CD8-positive, alpha-beta memory T cell (primary cell): ENCODE data around the gene CHPF. TPM values are rescaled to one million over a fixed set of nuclear protein-coding genes. Genes with fewer than 3 reads are reported as not detected.

Source experiments
- CTCF ChIA-PET: fragments of 350-600 bp; sonication (Branson Sonifier 250); formaldehyde crosslinking; loops from one replicate; lab custom pipeline; 2021; ENCODE audit warnings: antibody characterized with exemption; lab: Charles Lee
- POLR2A ChIA-PET: fragments of 350-600 bp; sonication (Branson Sonifier 250); formaldehyde crosslinking; loops from one replicate; lab custom pipeline; 2021; ENCODE audit warnings: antibody characterized with exemption; lab: Charles Lee
- DNase-seq, 5 donors: peaks; one replicate each; pipeline versions ENCODE4 v3.0.0 to v3.0.0-alpha.2; 2020 to 2022; ENCODE audit warnings: mixed read lengths in 1 of 5
- H3K27ac ChIP-seq: one replicate; pipeline ENCODE4 v1.7.0; 2013; ENCODE audit warnings: low read depth, mild to moderate bottlenecking, low read length, moderate library complexity
- H3K27me3 ChIP-seq: 2 replicates; pipeline ENCODE4 v1.7.0; 2013; ENCODE audit warnings: low read length, mild to moderate bottlenecking; ENCODE audit not compliant: insufficient read depth, poor library complexity, severe bottlenecking
- H3K36me3 ChIP-seq: 2 replicates; pipeline ENCODE4 v1.7.0; 2013; ENCODE audit warnings: mild to moderate bottlenecking, low read length, moderate library complexity; ENCODE audit not compliant: insufficient read depth
- H3K4me1 ChIP-seq: 2 replicates; pipeline ENCODE4 v1.7.0; 2013; ENCODE audit warnings: mild to moderate bottlenecking, low read length, moderate library complexity; ENCODE audit not compliant: insufficient read depth
- H3K4me3 ChIP-seq: 2 replicates; pipeline ENCODE4 v1.7.0; 2013; ENCODE audit warnings: mild to moderate bottlenecking, low read length
- H3K9me3 ChIP-seq: 2 replicates; pipeline ENCODE4 v1.7.0; 2013; ENCODE audit warnings: mild to moderate bottlenecking, low read length
- H3K27ac Mint-ChIP-seq, 8 donors: one replicate each; pipeline ENCODE4 v1.8.0; 2020 to 2021; ENCODE audit warnings: mixed read lengths in 8 of 8, mild to moderate bottlenecking in 6 of 8, inconsistent platforms in 3 of 8, moderate library complexity in 3 of 8
- H3K27me3 Mint-ChIP-seq, 2 donors: one replicate each; pipeline ENCODE4 v1.8.0; 2020 to 2021; ENCODE audit warnings: mixed read lengths in 2 of 2, mild to moderate bottlenecking in 1 of 2, moderate library complexity in 1 of 2
- H3K36me3 Mint-ChIP-seq, 3 donors: one replicate each; pipeline ENCODE4 v1.8.0; 2020 to 2021; ENCODE audit warnings: mixed read lengths in 3 of 3, inconsistent platforms in 1 of 3, mild to moderate bottlenecking in 1 of 3
- H3K4me1 Mint-ChIP-seq, 3 donors: one replicate each; pipeline ENCODE4 v1.8.0; 2020 to 2021; ENCODE audit warnings: mixed read lengths in 3 of 3, inconsistent platforms in 1 of 3, mild to moderate bottlenecking in 1 of 3
- H3K4me3 Mint-ChIP-seq, 7 donors: one replicate each; pipeline ENCODE4 v1.8.0; 2020 to 2021; ENCODE audit warnings: mixed read lengths in 7 of 7, mild to moderate bottlenecking in 6 of 7, moderate library complexity in 4 of 7, inconsistent platforms in 2 of 7
- H3K9me3 Mint-ChIP-seq, 5 donors: one replicate each; pipeline ENCODE4 v1.8.0; 2020 to 2022; ENCODE audit warnings: mixed read lengths in 5 of 5, mild to moderate bottlenecking in 3 of 5, moderate library complexity in 2 of 5, inconsistent platforms in 1 of 5
- polyA plus RNA-seq: library from polyadenylated mRNA; unstranded; fragments of 300-500 nt; fragmentation: Illumina TruSeq; gene quantifications from one replicate; pipeline ENCODE4 v1.2.3, GENCODE V29; 2021
- total RNA-seq, 2 experiments: library from RNA; stranded (reverse); gene quantifications; one replicate each; pipeline ENCODE4 v1.2.3, GENCODE V29; 2021

Gene CHPF
- total and polyA plus RNA-seq, 3 experiments from 2014 or later, result 8.7 to 36.5 (median 32.9) TPM

- Histone ChIP-seq H3K36me3 (no peaks in the 10 kb centered on the region), H3K9me3 (no peaks in the 10 kb centered on the region), H3K27me3 (peaks cover 26% of the 10 kb centered on the region), H3K27ac (no peak overlapping the region), H3K4me3 (peak overlapping the region; percentile 32), H3K4me1 (peaks cover 7% of the 10 kb centered on the region)
- Mint-ChIP-seq H3K27ac (peak overlapping the region in 1 of 8 donors; percentile 26), H3K9me3 (no peaks in the 10 kb centered on the region), H3K4me1 (peaks cover 0 to 16% (median 9%) of the 10 kb centered on the region in 3 donors), H3K27me3 (peaks cover 34 to 69% of the 10 kb centered on the region in 2 donors), H3K4me3 (peak overlapping the region; percentile 55 to 91 (median 69)), H3K36me3 (no peaks in the 10 kb centered on the region)
- ChIA-PET CTCF (interaction anchor here (1.1 to 6.3 kb wide), 2 partner anchors 10 to 13 kb away, joined by 4 to 34 read pairs; partner anchors contain the start of genes CHPF and TMEM198), POLR2A (interaction anchor here (1.0 kb wide), 1 partner anchor 165 kb away, joined by 4 read pairs; the partner anchor contains the start of gene DNPEP)
- DNase-seq, result peak; percentile 69 to 80 (median 76)
Observed at GRCh38 chr2:219552382-219553167, 9.0 kb upstream of the CHPF start.

GRCh38 chr2:219551441-219552381 is 8.1 kb upstream of the CHPF start:
- CTCF ChIA-PET, result interaction anchor here (0.8 to 6.3 kb wide), 4 partner anchors 9 to 14 kb away, joined by 4 to 34 read pairs (median 6); partner anchors contain the start of genes CHPF and TMEM198
- POLR2A ChIA-PET, result interaction anchor here (1.0 kb wide), 1 partner anchor 164 kb away, joined by 4 read pairs; the partner anchor contains the start of gene DNPEP
- Histone ChIP-seq H3K9me3 (no peaks in the 10 kb centered on the region), H3K4me1 (peaks cover 7% of the 10 kb centered on the region), H3K27me3 (peaks cover 26% of the 10 kb centered on the region), H3K4me3 (peak overlapping the region; percentile 32), H3K27ac (no peak overlapping the region), H3K36me3 (no peaks in the 10 kb centered on the region)
- Mint-ChIP-seq H3K4me3 (peak overlapping the region; percentile 55 to 91 (median 69)), H3K9me3 (no peaks in the 10 kb centered on the region), H3K27ac (peak overlapping the region in 3 of 8 donors; percentile 11 to 47 (median 26)), H3K4me1 (peaks cover 0 to 16% (median 9%) of the 10 kb centered on the region in 3 donors), H3K27me3 (peaks cover 37 to 72% of the 10 kb centered on the region in 2 donors), H3K36me3 (no peaks in the 10 kb centered on the region)
- DNase-seq, result peak in 1 of 5 donors; percentile 26

GRCh38 chr2:219549619-219550018 is 6.0 kb upstream of the CHPF start:
- ChIA-PET POLR2A (no interaction called here), CTCF (interaction anchor here (0.8 to 1.5 kb wide), 3 partner anchors 10 to 93 kb away, joined by 3 to 5 read pairs (median 4); no protein-coding TSS in a partner anchor)
- no peak overlapping the region for H3K27ac ChIP-seq
- no peaks in the 10 kb centered on the region for H3K9me3 ChIP-seq
- Mint-ChIP-seq H3K4me1 (peaks cover 4 to 20% (median 12%) of the 10 kb centered on the region in 3 donors), H3K9me3 (no peaks in the 10 kb centered on the region), H3K4me3 (no peak overlapping the region), H3K27ac (no peak overlapping the region), H3K36me3 (no peaks in the 10 kb centered on the region), H3K27me3 (peaks cover 37 to 57% of the 10 kb centered on the region in 2 donors)
- no peak for DNase-seq
- H3K36me3 ChIP-seq, result no peaks in the 10 kb centered on the region
- peaks cover 7% of the 10 kb centered on the region for H3K4me1 ChIP-seq
- H3K4me3 ChIP-seq, result no peak overlapping the region
- peaks cover 26% of the 10 kb centered on the region for H3K27me3 ChIP-seq

GRCh38 chr2:219548990-219549389 is 5.4 kb upstream of the CHPF start:
- Mint-ChIP-seq H3K4me3 (peak overlapping the region in 1 of 7 donors; percentile 35), H3K4me1 (peaks cover 10 to 26% (median 18%) of the 10 kb centered on the region in 3 donors), H3K27me3 (peaks cover 37 to 51% of the 10 kb centered on the region in 2 donors), H3K36me3 (no peaks in the 10 kb centered on the region), H3K9me3 (no peaks in the 10 kb centered on the region), H3K27ac (no peak overlapping the region)
- CTCF ChIA-PET, result interaction anchor here (0.8 to 1.5 kb wide), 4 partner anchors 11 to 94 kb away, joined by 3 to 5 read pairs (median 4); partner anchors contain the start of gene STK11IP
- no peak for DNase-seq
- peaks cover 7% of the 10 kb centered on the region for H3K4me1 ChIP-seq
- no peaks in the 10 kb centered on the region for H3K9me3 ChIP-seq
- no peak overlapping the region for H3K27ac ChIP-seq
- H3K4me3 ChIP-seq, result no peak overlapping the region
- no peaks in the 10 kb centered on the region for H3K36me3 ChIP-seq
- peaks cover 23% of the 10 kb centered on the region for H3K27me3 ChIP-seq
- POLR2A ChIA-PET, result no interaction called here

GRCh38 chr2:219547621-219548020 is 4.0 kb upstream of the CHPF start:
- H3K9me3 Mint-ChIP-seq, result no peaks in the 10 kb centered on the region
- peaks cover 3% of the 10 kb centered on the region for H3K4me1 ChIP-seq
- no peaks in the 10 kb centered on the region for H3K36me3 ChIP-seq
- no peak overlapping the region for H3K4me3 ChIP-seq
- peaks cover 13 to 23% (median 16%) of the 10 kb centered on the region in 3 donors for H3K4me1 Mint-ChIP-seq
- no peak for DNase-seq
- CTCF ChIA-PET, result no interaction called here
- H3K36me3 Mint-ChIP-seq, result no peaks in the 10 kb centered on the region
- peaks cover 26 to 41% of the 10 kb centered on the region in 2 donors for H3K27me3 Mint-ChIP-seq
- POLR2A ChIA-PET, result no interaction called here
- no peak overlapping the region for H3K27ac Mint-ChIP-seq
- peaks cover 10% of the 10 kb centered on the region for H3K27me3 ChIP-seq
- no peaks in the 10 kb centered on the region for H3K9me3 ChIP-seq
- no peak overlapping the region for H3K4me3 Mint-ChIP-seq
- H3K27ac ChIP-seq, result no peak overlapping the region

- no peaks in the 10 kb centered on the region for H3K9me3 ChIP-seq
- Mint-ChIP-seq H3K9me3 (no peaks in the 10 kb centered on the region), H3K4me1 (peaks cover 23 to 31% (median 27%) of the 10 kb centered on the region in 3 donors), H3K27ac (peak overlapping the region in 1 of 8 donors; percentile 73), H3K4me3 (peak overlapping the region in 2 of 7 donors; percentile 2 to 81), H3K36me3 (peaks cover 0 to 2% (median 2%) of the 10 kb centered on the region in 3 donors), H3K27me3 (peaks cover 14 to 34% of the 10 kb centered on the region in 2 donors)
- H3K27me3 ChIP-seq, result no peaks in the 10 kb centered on the region
- DNase-seq, result no peak
- peaks cover 18% of the 10 kb centered on the region for H3K4me1 ChIP-seq
- ChIA-PET CTCF (no interaction called here), POLR2A (no interaction called here)
- no peak overlapping the region for H3K4me3 ChIP-seq
- H3K27ac ChIP-seq, result no peak overlapping the region
- no peaks in the 10 kb centered on the region for H3K36me3 ChIP-seq
Observed at GRCh38 chr2:219545943-219546352, 2.3 kb upstream of the CHPF start.

- Histone ChIP-seq H3K4me1 (peaks cover 18% of the 10 kb centered on the region), H3K9me3 (no peaks in the 10 kb centered on the region), H3K4me3 (no peak overlapping the region), H3K36me3 (no peaks in the 10 kb centered on the region), H3K27me3 (no peaks in the 10 kb centered on the region), H3K27ac (no peak overlapping the region)
- ChIA-PET CTCF (interaction anchor here (0.8 kb wide), 1 partner anchor 16 kb away, joined by 3 read pairs; no protein-coding TSS in a partner anchor), POLR2A (interaction anchor here (0.8 kb wide), 1 partner anchor 237 kb away, joined by 3 read pairs; no protein-coding TSS in a partner anchor)
- Mint-ChIP-seq H3K9me3 (no peaks in the 10 kb centered on the region), H3K27me3 (peaks cover 10 to 29% of the 10 kb centered on the region in 2 donors), H3K36me3 (peaks cover 0 to 5% (median 2%) of the 10 kb centered on the region in 3 donors), H3K4me3 (peak overlapping the region in 5 of 7 donors; percentile 76 to 85 (median 81)), H3K4me1 (peaks cover 22 to 30% (median 27%) of the 10 kb centered on the region in 3 donors), H3K27ac (peak overlapping the region in 2 of 8 donors; percentile 73 to 85)
- DNase-seq, result no peak
Observed at GRCh38 chr2:219545295-219545942, 1.8 kb upstream of the CHPF start.
